D341Med (cell line): ENCODE data around the gene ZNF865.
"Not testable (repeated sequence)": the region's sequence is repeated elsewhere in the genome, so short reads cannot be mapped to it uniquely, and the experiment has no call there.

ENCODE experiments used
- DNase-seq: peaks from one replicate; pipeline ENCODE4 v3.0.0; 2012; ENCODE audit warnings: low spot score

The ZNF865 gene

GRCh38 chr19:55605637-55606470, at the start of gene ZNF865:
Gene ZNF865 (plus strand): TSS chr19:55605647. CDS start chr19:55613619, 7,972 bp downstream.
- DNase-seq = peak; percentile 84

GRCh38 chr19:55559684-55560083, 45.8 kb upstream of the ZNF865 start:
- no peak for DNase-seq

GRCh38 chr19:55563261-55563690, 42.2 kb upstream of the ZNF865 start:
- no peak for DNase-seq

GRCh38 chr19:55566823-55567222, 38.6 kb upstream of the ZNF865 start:
- no peak for DNase-seq

GRCh38 chr19:55567708-55568328, 37.6 kb upstream of the ZNF865 start:
- no peak for DNase-seq

GRCh38 chr19:55569477-55569876, 36.0 kb upstream of the ZNF865 start:
- DNase-seq = not testable (repeated sequence)

GRCh38 chr19:55573929-55574328, 31.5 kb upstream of the ZNF865 start:
- DNase-seq = not testable (repeated sequence)

- no peak for DNase-seq
Measured at GRCh38 chr19:55576746-55577145, 28.7 kb upstream of the ZNF865 start.

- DNase-seq = peak; percentile 22
Measured at GRCh38 chr19:55578031-55578760, 27.3 kb upstream of the ZNF865 start.

GRCh38 chr19:55578761-55579747, 26.4 kb upstream of the ZNF865 start:
- DNase-seq = peak; percentile 40

- peak; percentile 54 for DNase-seq
Measured at GRCh38 chr19:55579766-55580621, 25.5 kb upstream of the ZNF865 start.

- peak; percentile 90 for DNase-seq
Measured at GRCh38 chr19:55580628-55581144, 24.8 kb upstream of the ZNF865 start, which contains the start of gene ZNF579. Gene ZNF579 (minus strand): TSS chr19:55580848. CDS start chr19:55579639, 1,209 bp downstream.

- no peak for DNase-seq
Measured at GRCh38 chr19:55581145-55581822, 24.2 kb upstream of the ZNF865 start.

- DNase-seq = no peak
Measured at GRCh38 chr19:55581823-55582223, 23.6 kb upstream of the ZNF865 start.

- DNase-seq = not testable (repeated sequence)
Measured at GRCh38 chr19:55582284-55582683, 23.2 kb upstream of the ZNF865 start.

GRCh38 chr19:55583897-55584296, 21.6 kb upstream of the ZNF865 start:
- DNase-seq = not testable (repeated sequence)

- DNase-seq = no peak
Measured at GRCh38 chr19:55584871-55585270, 20.6 kb upstream of the ZNF865 start.

- DNase-seq = peak; percentile 98
Measured at GRCh38 chr19:55585658-55586339, 19.6 kb upstream of the ZNF865 start.
